Measurements from ENCODE around the gene FAM32A. TPM values are rescaled to one million over a fixed set of nuclear protein-coding genes. Genes with fewer than 3 reads are reported as not detected.

The FAM32A gene
- polyA plus RNA-seq, 1 of the 3 experiments (the other 2 are of a cell fraction): 156 TPM

- peaks cover 13 to 17% of the 10 kb centered on the region in 2 experiments; a peak in 3 of 4 replicates for H3K4me1 ChIP-seq (ENCODE audit: control insufficient read depth in 1 of 2, insufficient read depth in 2 of 2, low read depth in 1 of 2, low read length in 1 of 2)
- no peaks in the 10 kb centered on the region for H3K9me2 ChIP-seq
- 92% methylated on average over 7 of the region's 9 CpGs for WGBS (ENCODE audit: low lambda C conversion rate)
- H3F3A ChIP-seq (replicated peaks; ENCODE audit: insufficient read depth): peaks cover 16% of the 10 kb centered on the region
- ChIA-PET POLR2A (no interaction called here), CTCF (interaction anchor here (1.0 kb wide), 1 partner anchor 158 kb away, joined by 3 read pairs; no protein-coding TSS in a partner anchor)
- H3K79me2 ChIP-seq (ENCODE audit: insufficient read depth): peaks cover 52% of the 10 kb centered on the region
- no peak overlapping the region for H3K9ac ChIP-seq
- peaks cover 43% of the 10 kb centered on the region for H4K20me1 ChIP-seq (ENCODE audit: insufficient read depth)
- peak overlapping the region; percentile 98 for H3K4me2 ChIP-seq
- no peaks in the 10 kb centered on the region for H3K27me3 ChIP-seq (ENCODE audit: insufficient read depth)
- no peak overlapping the region for H3K27ac ChIP-seq (ENCODE audit: low read depth in 2 of 2, low read length in 1 of 2)
- no peak overlapping the region for H2AFZ ChIP-seq (ENCODE audit: low read depth)
- no peak for DNase-seq
- H3K4me3 ChIP-seq (ENCODE audit: low read depth in 2 of 2, low read length in 1 of 2): peak overlapping the region; percentile 94 to 99; a peak in 3 of 4 replicates
- H3K36me3 ChIP-seq (replicated peaks in 1 of 2; ENCODE audit: control insufficient read depth in 1 of 2, insufficient read depth in 2 of 2, low read length in 1 of 2): peaks cover 0 to 39% of the 10 kb centered on the region in 2 experiments
- TF ChIP-seq SIN3A (IDR thresholded peaks at IDR 0.05; ENCODE audit: borderline replicate concordance, low read depth, low read length) (no peak), ZBTB33 (IDR thresholded peaks at IDR 0.05; ENCODE audit: borderline replicate concordance, low read depth) (no peak), REST (IDR thresholded peaks at IDR 0.05; ENCODE audit: low read depth, low read length) (no peak), RFX5 (IDR thresholded peaks at IDR 0.05; ENCODE audit: low read length) (no peak), JUND (IDR thresholded peaks at IDR 0.05) (no peak), IRF3 (IDR thresholded peaks at IDR 0.05; ENCODE audit: low read depth, low read length) (no peak), POLR2AphosphoS5 (IDR thresholded peaks at IDR 0.05; ENCODE audit: low read depth, low read length) (no peak), MAX (IDR thresholded peaks at IDR 0.05; ENCODE audit: low read depth) (no peak), EZH2phosphoT487 (IDR thresholded peaks at IDR 0.05; ENCODE audit: borderline replicate concordance, low read depth) (no peak), TAF1 (IDR thresholded peaks at IDR 0.05; ENCODE audit: borderline replicate concordance, low read depth, low read length) (no peak), ELF1 (IDR thresholded peaks at IDR 0.05) (no peak), FOXM1 (IDR thresholded peaks at IDR 0.05; ENCODE audit: low read depth) (no peak), FOSL2 (IDR thresholded peaks at IDR 0.05; ENCODE audit: borderline replicate concordance, low read depth) (no peak), GATA2 (CRISPR knock-in tag; IDR thresholded peaks at IDR 0.05) (no peak), MEF2A (IDR thresholded peaks at IDR 0.05; ENCODE audit: borderline replicate concordance, low read depth) (no peak), TCF12 (IDR thresholded peaks at IDR 0.05) (no peak), NRF1 (IDR thresholded peaks at IDR 0.05; ENCODE audit: low read depth, low read length) (no peak), MXI1 (IDR thresholded peaks at IDR 0.05; ENCODE audit: low read depth, low read length) (no peak)
- no peaks in the 10 kb centered on the region for H3K9me3 ChIP-seq
Observed at GRCh38 chr19:16199275-16199932, 14.2 kb downstream of the FAM32A start.

Measured in SK-N-SH (cell line).